Cortex of kidney (tissue), 1 donor: ENCODE measurements around the gene ZNF296.
"Not testable (repeated sequence)": the region's sequence is repeated elsewhere in the genome, so short reads cannot be mapped to it uniquely, and the experiment has no call there.

Experiments used
- DNase-seq: peaks from one replicate; lab custom pipeline; 2025; lab: John Stamatoyannopoulos, UW

The ZNF296 gene

DNA sequence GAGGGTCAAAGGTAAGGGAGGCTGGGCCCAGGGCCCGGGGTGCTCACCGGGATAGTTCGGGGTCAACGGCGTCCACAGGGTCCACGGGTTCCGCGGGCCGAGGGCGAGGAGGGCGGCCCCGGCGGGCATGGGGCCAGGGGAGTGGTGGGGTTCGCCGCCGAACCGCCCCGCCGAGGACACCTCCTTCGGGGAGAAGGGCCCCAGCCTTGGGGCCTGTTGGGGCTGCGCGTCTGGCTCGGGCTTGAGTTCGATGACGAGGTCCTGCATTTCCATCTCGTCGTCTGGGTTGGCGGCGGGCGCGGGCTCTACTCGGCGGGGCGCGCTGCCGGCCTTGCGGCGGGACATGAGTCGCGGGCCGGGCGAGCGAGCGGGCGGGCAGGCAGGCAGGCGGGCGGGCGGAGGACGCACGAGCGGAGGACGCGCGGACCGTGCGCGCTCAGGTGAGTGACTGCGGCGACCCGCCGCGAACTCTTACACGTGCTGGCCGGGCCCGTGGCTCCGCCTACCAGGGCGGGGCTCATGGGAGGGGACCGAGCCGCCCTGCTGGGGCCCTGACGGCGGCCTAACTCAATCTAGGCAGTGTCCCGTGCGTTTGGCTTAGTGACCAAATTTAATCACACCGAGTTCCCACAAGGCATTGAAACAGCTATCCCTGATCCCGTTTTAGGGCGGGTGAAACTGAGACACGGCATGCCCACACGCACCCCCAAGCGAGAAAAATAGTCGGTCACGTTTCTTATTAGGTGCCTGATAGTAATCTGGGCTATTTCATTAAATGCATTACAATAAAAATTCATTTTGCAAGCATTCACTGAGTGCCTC lies at the start of gene ZNF296:
ZNF296 (minus strand) TSS at position 450 of the 822 bp plus-strand sequence; CDS start at position 345, 105 bp downstream.
- no peak for DNase-seq

DNA sequence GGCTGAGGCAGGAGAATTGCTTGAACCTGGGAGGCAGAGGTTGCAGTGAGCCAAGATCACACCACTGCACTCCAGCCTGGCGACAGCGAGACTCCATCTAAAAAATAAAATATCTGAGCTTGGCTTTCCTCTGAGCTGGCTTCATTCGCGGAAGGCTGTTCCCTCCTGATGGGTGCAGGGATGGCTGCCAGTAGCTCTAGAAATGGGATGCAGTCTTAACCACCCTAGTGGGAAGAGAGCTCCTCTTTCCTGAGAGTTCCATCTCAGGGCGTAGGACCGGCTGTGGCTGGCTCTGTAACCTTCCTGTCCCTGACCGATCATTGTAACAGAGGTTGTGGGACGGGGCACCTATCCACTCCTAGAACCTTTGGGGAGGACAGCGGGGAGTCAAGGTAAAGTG lies 49.1 kb upstream of the ZNF296 start:
- DNase-seq: no peak

- DNase-seq: no peak
These were observed 47.7 kb upstream of the ZNF296 start for GRCh38 chr19:45124021-45124420.

DNA sequence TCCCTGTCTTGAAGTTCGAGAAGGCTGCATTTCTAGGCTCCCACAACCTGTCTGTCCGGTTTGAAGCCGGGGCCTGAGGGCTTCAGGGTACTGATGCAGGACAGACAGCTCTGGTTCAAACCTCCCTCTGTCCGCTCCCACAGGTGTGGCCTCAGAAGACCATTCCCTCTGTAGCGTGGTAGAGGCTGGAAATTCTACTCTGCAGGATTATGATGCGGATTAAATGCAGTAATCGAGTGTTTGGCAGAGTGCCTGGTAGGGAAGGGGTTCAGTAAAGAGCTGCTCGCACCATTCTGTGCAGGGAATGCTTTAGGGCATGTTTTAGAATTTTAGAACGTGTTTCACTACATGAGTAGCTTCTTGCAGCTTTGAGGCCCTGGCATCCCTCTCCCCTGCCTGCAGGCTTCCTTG lies 47.2 kb upstream of the ZNF296 start:
- no peak for DNase-seq

GRCh38 chr19:45122832-45123231 lies 46.6 kb upstream of the ZNF296 start:
- DNase-seq: no peak

DNA sequence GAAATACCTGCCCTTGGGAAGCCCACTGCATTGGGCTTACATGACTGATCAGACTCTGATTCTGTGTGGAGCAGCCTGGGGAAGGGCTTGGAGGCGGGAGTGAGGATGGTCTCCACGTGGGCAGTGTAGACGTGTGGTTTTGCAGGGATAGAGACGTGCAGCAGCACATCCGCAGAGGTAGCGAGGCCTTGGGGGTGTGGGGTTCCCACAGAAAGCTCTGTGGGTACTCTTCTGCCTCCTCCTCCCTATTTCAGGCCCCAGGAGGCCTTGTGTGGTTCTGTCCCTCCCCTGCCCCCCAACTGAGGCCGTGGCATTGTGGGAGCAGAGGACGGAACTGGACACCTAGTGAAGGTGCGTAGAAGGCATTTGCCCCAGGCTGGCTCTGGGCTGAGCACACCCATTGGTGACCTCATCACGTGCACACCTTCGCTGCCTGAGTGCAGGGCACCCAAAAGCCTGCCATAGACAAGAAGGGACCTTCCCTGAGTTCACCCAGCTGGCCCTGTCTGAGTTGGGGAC lies 45.6 kb upstream of the ZNF296 start:
- DNase-seq: no peak

DNA sequence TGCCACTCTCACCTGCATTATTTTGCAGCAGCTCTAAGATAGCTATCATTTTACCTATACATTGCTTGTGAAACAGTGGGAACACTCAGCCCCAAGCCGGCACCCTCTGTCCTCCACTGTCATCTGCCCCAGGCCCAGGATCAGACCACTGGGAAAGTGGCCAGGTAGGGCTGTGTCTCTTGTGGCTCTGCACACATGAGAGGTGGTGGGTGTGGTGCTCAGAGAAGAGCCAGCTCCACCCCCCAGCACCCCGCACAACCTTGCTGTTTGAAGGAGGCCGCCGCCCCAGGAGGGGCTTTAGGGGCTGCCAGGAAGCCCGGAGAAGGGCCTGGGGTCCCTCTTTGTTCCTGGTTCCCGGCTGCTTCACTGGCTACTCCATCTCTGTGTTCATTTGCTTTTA lies 43.3 kb upstream of the ZNF296 start:
- no peak for DNase-seq

DNA sequence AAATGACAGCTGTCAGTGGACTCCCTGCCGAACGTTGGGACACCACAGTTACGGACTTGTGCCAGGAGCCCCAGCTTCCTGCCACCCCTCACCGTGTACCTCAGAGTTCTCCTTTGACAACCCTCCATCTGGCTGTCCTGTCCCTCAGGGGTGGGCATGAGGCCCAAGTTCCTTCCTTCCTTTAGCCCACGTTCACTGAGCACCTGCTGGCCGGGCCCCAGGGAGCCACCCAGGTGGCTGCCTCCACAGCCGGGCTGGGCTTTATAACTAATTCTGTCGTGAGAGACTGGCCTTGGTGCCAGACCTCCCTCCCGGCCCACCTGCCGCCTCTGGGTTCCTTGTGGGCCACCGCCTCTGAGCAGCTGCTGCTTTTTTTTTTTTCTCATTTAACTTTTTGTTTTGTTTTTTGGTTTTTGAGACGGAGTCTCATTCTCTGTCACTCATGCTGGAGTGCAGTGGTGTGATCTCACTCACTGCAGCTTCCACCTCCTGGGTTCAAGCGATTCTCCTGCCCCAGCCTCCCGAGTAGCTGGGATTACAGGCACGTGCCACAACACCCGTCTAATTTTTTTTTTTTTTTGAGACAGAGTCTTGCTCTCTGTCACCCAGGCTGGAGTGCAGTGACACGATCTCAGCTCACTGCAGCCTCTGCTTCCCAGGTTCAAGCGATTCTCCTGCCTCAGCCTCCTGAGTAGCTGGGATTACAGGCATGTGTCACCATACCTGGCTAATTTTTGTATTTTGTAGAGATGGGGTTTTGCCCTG lies 42.5 kb upstream of the ZNF296 start:
- DNase-seq: not testable (repeated sequence)

- DNase-seq: no peak
These were observed 41.8 kb upstream of the ZNF296 start for GRCh38 chr19:45118106-45118505.

DNA sequence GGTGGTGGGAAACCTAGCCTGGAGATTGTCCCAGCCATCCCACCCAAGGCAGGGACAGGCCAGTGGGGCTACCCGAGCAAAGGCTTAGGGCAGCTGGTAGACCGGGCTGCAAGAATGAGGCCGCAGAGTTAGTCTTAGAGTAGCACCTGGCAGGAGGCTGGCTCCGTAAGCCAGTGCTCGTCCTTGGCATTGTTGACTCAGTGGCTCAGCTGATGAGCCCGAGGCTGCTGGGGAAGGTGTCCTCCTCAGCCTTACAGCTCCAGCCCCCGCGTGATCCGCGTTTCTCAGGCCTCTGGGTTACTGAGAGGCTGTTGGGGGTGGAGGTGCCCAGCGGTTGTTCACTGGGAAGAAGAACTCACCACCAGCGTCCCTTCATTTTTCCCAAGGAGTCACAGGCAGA lies 41.4 kb upstream of the ZNF296 start:
- DNase-seq: no peak

DNA sequence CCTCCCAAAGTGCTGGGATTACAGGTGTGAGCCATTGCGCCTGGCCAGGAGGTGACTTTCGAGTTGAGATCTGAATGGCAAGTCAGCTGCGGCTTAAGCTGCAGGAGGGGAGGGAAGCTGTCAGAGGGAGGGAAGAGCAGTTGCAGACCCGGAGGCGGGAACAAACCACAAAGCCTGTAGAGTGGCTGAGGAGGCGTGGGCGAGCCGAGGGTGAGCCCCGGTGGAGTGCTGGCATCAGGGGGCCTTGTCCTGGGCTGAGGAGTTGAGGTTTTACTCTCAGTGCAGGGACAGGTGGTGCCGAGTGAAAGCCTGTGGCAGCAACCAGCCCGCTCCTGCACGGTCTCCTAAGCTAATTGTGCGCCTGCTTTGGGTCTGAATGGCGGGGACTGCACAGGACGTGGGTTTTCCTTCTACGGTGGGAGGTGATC lies 40.9 kb upstream of the ZNF296 start:
- no peak for DNase-seq

GRCh38 chr19:45115809-45116615 lies 39.7 kb upstream of the ZNF296 start:
- DNase-seq: no peak

- DNase-seq: no peak
These were observed 37.8 kb upstream of the ZNF296 start for GRCh38 chr19:45114116-45114515.

- DNase-seq: no peak
These were observed 37.4 kb upstream of the ZNF296 start for GRCh38 chr19:45113628-45114027.

- DNase-seq: no peak
These were observed 36.0 kb upstream of the ZNF296 start for GRCh38 chr19:45112111-45112827.

DNA sequence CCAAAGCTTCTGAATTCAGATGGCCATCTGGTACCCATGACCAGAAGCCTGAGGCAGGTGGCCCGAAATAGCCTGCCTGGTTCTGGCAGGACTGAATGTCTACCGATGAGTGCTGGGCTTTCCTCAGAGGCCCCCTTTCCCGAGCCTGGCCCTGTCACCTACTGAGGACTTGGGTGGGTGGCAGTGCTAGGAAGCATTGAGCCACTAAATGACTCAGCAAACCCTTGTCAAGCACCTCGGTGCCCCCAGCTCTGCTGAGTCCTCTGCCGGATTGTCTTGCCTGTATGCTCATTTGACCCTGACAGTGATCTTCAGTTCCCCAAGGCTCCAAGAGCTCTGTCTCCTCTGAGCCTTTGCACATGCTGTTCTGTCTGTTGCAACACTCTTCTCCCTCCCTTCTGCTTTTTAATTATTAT lies 34.6 kb upstream of the ZNF296 start:
- DNase-seq: no peak

GRCh38 chr19:45107621-45108150 lies 31.4 kb upstream of the ZNF296 start:
- DNase-seq: no peak

DNA sequence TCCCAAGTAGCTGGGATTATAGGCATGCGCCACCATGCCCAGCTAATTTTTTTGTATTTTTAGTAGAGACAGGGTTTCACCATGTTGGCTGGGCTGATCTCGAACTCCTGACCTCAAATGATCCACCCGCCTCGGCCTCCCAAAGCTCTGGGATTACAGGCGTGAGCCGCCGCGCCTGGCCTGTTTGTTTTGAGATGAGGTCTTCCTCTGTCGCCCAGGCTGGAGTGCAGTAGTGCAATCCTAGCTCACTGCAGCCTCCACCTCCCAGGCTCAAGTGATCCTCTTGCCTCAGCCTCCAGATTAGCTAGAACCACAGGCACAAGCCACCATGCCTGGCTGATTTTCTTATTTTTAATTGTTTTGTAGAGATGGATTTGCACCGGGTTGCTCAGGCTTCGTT lies 30.1 kb upstream of the ZNF296 start:
- not testable (repeated sequence) for DNase-seq

DNA sequence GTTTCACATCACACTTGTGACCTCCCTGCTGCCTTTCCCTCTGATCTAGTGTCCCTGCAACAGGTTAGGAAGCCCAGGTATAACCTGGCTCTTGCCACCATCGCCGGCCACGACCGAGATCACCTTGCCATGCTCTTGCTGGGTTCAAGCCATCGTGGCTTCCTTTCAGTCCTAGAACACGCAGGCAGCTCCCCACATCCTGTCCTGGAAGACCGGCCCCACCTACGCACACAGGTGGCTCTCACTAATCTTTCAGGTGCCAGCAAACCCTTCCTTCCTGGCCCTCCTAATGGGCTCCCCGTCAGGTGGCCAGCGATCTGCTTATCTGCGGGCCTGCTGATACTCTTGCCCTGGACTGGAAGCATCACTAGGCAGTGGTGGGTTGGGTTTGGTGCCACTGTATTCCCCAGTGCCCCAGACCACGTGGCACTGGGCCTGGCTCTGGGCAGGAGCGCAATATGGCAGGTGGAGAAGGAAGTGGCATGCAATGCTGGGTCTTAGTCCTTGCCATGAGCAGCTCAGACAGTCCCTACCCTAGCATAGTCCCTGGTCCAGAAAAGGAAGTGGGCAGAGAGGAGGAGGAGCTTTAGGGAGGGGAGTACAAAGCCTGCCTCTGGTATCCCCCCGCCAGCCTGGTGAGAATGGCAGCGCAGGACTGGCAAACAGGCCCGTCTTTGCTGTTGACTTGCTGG lies 28.5 kb upstream of the ZNF296 start:
- DNase-seq: no peak

- DNase-seq: no peak
These were observed 27.4 kb upstream of the ZNF296 start for GRCh38 chr19:45103508-45104319.
